Measurements from ENCODE around the gene CAMTA1. TPM values are rescaled to one million over a fixed set of nuclear protein-coding genes. Genes with fewer than 3 reads are reported as not detected.
A peak's percentile ranks its signal among the peaks of the same experiment; 100 is the strongest.

The CAMTA1 gene
- total and polyA plus RNA-seq, 8 donors: 42.8 to 213 (median 118) TPM

- 42 to 57% (median 46%) methylated on average over 10 to 11 of the region's 11 CpGs for WGBS, 5 donors
Measured at GRCh38 chr1:7495962-7496361, 710.7 kb downstream of the CAMTA1 start.

GRCh38 chr1:7497107-7497637 lies 711.9 kb downstream of the CAMTA1 start:
- H3K27ac ChIP-seq: no peak overlapping the region
- intact Hi-C loops (cut with DNase I; ENCODE audit: low total_unique reads): no loop called here
- peaks cover 0 to 5% (median 0%) of the 10 kb centered on the region in 3 donors for H3K27me3 ChIP-seq
- no peaks in the 10 kb centered on the region for H3K36me3 ChIP-seq
- TF ChIP-seq POLR2A (IDR thresholded peaks at IDR 0.05) (no peak), EP300 (IDR thresholded peaks at IDR 0.05) (no peak), POLR2AphosphoS5 (IDR thresholded peaks at IDR 0.05) (no peak)
- TF ChIP-seq, protein P1, sequence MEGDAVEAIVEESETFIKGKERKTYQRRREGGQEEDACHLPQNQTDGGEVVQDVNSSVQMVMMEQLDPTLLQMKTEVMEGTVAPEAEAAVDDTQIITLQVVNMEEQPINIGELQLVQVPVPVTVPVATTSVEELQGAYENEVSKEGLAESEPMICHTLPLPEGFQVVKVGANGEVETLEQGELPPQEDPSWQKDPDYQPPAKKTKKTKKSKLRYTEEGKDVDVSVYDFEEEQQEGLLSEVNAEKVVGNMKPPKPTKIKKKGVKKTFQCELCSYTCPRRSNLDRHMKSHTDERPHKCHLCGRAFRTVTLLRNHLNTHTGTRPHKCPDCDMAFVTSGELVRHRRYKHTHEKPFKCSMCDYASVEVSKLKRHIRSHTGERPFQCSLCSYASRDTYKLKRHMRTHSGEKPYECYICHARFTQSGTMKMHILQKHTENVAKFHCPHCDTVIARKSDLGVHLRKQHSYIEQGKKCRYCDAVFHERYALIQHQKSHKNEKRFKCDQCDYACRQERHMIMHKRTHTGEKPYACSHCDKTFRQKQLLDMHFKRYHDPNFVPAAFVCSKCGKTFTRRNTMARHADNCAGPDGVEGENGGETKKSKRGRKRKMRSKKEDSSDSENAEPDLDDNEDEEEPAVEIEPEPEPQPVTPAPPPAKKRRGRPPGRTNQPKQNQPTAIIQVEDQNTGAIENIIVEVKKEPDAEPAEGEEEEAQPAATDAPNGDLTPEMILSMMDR (IDR thresholded peaks at IDR 0.05): no peak
- peaks cover 0 to 1% (median under 1%) of the 10 kb centered on the region in 4 donors for H3K4me1 ChIP-seq
- 84 to 88% (median 85%) methylated on average over 11 to 12 of the region's 12 CpGs for WGBS, 5 donors
- H3K9me3 ChIP-seq: no peaks in the 10 kb centered on the region
- no peak for DNase-seq
- H3K4me3 ChIP-seq: no peak overlapping the region

More at GRCh38 chr1:7495962-7496361, 710.7 kb downstream of the CAMTA1 start:
- TF ChIP-seq POLR2A (IDR thresholded peaks at IDR 0.05) (no peak), EP300 (IDR thresholded peaks at IDR 0.05) (no peak), POLR2AphosphoS5 (IDR thresholded peaks at IDR 0.05) (no peak)
- TF ChIP-seq, protein P1 (IDR thresholded peaks at IDR 0.05): no peak
- H3K27me3 ChIP-seq: peaks cover 0 to 5% (median 0%) of the 10 kb centered on the region in 3 donors
- intact Hi-C loops (cut with DNase I; ENCODE audit: low total_unique reads): no loop called here
- H3K4me3 ChIP-seq: no peak overlapping the region
- no peaks in the 10 kb centered on the region for H3K36me3 ChIP-seq
- no peak for DNase-seq
- peaks cover 0 to 13% (median 10%) of the 10 kb centered on the region in 4 donors for H3K4me1 ChIP-seq
- no peak overlapping the region for H3K27ac ChIP-seq
- H3K9me3 ChIP-seq: no peaks in the 10 kb centered on the region

- Histone ChIP-seq H3K36me3 (no peaks in the 10 kb centered on the region), H3K9me3 (no peaks in the 10 kb centered on the region), H3K4me3 (no peak overlapping the region), H3K4me1 (no peaks in the 10 kb centered on the region), H3K27ac (no peak overlapping the region), H3K27me3 (no peaks in the 10 kb centered on the region)
- WGBS, 5 donors: 84 to 92% (median 89%) methylated on average over 14 to 22 of the region's 22 CpGs
- intact Hi-C loops (cut with DNase I; ENCODE audit: low total_unique reads): no loop called here
- DNase-seq: no peak
- no peak for TF ChIP-seq POLR2AphosphoS5 (IDR thresholded peaks at IDR 0.05)
- no peak for TF ChIP-seq EP300 (IDR thresholded peaks at IDR 0.05)
- TF ChIP-seq, protein P1 (IDR thresholded peaks at IDR 0.05): no peak
- no peak for TF ChIP-seq POLR2A (IDR thresholded peaks at IDR 0.05)
Measured at GRCh38 chr1:7500381-7501083, 715.3 kb downstream of the CAMTA1 start.

GRCh38 chr1:7501084-7501491 lies 715.8 kb downstream of the CAMTA1 start:
- intact Hi-C loops (cut with DNase I; ENCODE audit: low total_unique reads): no loop called here
- TF ChIP-seq POLR2AphosphoS5 (IDR thresholded peaks at IDR 0.05) (no peak), POLR2A (IDR thresholded peaks at IDR 0.05) (no peak), EP300 (IDR thresholded peaks at IDR 0.05) (no peak)
- TF ChIP-seq, protein P1 (IDR thresholded peaks at IDR 0.05): no peak

More at GRCh38 chr1:7501084-7501491, 715.8 kb downstream of the CAMTA1 start:
- Histone ChIP-seq H3K4me1 (no peaks in the 10 kb centered on the region), H3K27me3 (no peaks in the 10 kb centered on the region), H3K4me3 (no peak overlapping the region), H3K36me3 (no peaks in the 10 kb centered on the region), H3K27ac (no peak overlapping the region), H3K9me3 (no peaks in the 10 kb centered on the region)
- 63 to 82% (median 69%) methylated on average over 7 to 10 of the region's 10 CpGs for WGBS, 5 donors
- DNase-seq: peak in 1 of 2 donors; percentile 64

Data from stomach (tissue), 9 donors.